HG03060 (cell line): ENCODE data around the gene STRA6.
A peak's percentile ranks its signal among the peaks of the same experiment; 100 is the strongest.
"Not testable (repeated sequence)": the region's sequence is repeated elsewhere in the genome, so short reads cannot be mapped to it uniquely, and the experiment has no call there.

Experiments used
- ATAC-seq: cut with Tn5 transposase; IDR thresholded peaks from one replicate; pipeline ENCODE4 v1.9.1; 2021; ENCODE audit warnings: low read depth, moderate number of reproducible peaks; ENCODE audit not compliant: unreplicated experiment

The STRA6 gene

DNA sequence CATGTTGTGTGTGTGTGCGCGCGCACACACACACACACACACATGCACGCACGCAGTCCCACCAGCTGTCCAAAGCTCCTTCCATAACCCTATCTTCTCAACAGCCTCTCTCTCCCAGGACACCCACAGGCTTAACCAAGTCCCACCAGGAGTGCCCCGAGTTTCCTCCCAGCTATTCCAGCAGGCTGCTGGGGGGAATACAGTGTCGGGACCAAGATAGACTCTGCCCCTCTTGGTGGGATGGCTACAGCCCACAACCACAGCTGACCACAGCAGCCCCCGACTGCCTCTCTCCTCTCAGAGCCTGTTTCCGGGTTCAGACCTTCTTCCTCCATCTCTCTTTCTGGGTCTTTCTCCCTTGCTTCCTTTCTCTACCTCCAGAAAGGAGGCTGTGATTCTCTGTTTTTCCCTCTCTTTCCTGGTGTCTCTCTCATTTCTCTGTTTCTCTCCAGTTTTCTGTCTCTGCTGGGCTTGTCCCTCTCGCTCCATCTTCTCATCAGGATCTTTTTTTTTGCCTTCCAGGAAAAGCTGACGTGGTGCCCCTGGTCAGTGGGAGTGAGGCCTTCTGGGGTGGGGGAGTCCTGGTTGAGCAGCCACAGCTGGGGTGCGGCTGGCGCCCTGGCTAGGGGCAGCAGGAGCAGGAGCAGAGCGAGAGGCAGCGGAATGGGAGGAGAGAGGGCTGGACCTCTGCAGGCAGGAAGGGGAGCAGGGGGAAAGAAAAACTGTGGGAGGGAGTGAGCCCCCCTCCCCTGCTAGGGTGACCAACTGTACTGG, 32.3 kb downstream of the STRA6 start:
- no peak for ATAC-seq

DNA sequence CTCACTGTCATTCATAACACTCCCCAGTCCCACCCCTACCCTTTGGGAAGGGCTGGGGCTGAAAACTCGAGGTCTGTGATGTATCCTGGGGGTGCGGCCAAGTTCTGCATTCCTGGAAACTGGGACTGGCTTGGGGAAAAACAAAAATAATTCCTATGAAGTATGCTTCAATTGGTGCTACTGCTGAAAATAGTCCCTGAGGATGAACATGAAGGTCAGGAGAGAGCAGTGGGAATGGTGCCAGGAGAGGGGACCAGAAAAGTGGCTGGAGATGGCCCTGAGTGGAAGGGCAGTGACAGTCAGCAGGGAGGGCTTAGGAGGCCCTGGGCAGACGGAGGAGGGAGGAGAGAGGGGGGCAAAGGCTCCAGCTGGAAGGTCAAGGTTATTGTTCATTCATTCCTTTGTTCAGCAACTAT, 33.9 kb downstream of the STRA6 start:
- no peak for ATAC-seq

DNA sequence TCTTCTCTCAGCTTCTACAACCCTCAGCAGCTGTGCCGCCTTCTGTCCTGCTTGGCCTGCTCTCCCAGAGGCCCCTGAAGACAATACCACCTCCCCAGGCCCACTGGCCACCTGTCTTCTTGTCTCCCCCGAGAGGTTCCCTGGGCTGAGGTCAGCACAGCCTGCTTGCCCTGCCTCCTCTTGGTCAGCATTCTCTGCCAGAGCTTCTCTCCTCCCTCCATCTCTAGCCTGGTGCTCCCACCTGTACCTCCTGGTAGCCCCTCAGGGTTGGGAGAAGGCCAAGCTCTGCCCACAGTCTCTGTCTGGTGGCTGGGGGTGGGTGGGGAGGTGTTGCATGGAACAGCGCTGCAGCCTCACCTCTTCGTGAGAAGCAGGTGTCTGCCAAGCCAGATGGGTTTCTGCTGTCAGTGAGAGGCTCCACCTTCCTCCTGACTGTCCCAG, 34.7 kb downstream of the STRA6 start:
- ATAC-seq, result no peak

DNA sequence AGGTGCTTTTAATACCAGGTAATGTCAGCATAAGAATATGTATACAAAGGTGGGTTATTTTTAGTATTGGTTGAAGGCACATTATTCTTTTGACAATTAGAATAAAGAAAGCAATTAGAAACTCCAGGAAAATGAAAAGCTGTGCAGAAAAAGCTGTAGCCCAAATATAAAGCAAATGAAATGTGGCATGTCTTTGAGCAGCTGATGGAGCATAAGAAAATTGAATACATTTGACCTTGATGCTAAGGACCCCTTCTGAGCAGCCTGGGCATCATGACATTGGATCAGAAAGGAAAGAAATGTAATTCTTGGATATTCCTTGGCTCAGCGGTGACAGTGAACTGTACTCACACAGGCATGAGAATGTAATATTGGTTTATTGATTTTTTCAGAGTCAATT, 37.1 kb downstream of the STRA6 start:
- no peak for ATAC-seq

DNA sequence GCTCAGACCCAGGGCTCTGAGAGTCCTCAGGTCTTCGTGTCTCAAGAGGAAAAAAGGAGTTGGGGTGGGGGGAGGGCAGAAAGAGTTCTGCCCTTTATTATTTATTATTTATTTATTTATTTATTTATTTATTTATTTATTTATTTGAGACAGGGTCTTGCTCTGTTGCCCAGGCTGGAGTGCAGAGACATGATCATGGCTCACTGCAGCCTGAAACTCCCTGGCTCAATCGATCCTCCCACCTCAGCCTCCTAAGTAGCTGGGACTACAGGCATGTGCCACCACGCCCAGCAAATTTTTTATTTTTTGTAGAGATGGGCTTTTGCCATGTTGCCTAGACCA, 40.4 kb downstream of the STRA6 start:
- ATAC-seq, result not testable (repeated sequence)

DNA sequence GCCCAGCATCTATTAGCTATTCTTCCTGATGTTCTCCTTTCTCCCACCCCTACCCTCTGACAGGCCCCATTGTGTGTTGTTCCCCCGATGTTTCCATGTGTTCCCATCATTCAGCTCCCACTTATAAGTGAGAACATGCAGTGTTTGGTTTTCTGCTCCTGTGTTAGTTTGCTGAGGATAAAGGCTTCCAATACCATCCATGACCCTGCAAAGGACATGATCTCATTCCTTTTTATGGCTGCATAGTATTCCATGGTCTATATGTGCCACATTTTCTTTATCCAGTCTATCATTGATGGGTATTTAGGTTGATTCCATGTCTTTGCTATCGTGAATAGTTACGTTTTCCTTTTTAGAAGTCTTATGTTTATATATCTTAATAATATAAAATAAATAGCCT, 42.2 kb downstream of the STRA6 start:
- not testable (repeated sequence) for ATAC-seq

DNA sequence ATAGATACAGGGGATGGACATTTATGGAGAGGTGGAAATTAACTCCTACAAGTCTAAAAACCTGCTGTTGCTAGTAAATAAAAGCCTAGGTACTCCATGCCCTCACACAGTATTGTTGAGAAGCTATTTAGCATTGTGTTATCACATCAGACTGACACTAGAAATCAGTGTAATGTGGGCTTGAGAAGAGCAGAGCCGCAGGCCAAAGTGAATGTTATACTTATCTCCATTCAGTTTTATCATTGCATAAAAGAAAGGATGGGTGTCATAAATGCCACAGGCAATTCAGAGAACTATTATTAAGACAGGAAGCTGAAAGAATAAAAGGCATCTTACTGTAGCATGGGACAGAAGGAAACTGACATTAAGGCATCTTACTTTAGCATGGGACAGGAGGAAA, 42.8 kb downstream of the STRA6 start:
- ATAC-seq, result no peak

DNA sequence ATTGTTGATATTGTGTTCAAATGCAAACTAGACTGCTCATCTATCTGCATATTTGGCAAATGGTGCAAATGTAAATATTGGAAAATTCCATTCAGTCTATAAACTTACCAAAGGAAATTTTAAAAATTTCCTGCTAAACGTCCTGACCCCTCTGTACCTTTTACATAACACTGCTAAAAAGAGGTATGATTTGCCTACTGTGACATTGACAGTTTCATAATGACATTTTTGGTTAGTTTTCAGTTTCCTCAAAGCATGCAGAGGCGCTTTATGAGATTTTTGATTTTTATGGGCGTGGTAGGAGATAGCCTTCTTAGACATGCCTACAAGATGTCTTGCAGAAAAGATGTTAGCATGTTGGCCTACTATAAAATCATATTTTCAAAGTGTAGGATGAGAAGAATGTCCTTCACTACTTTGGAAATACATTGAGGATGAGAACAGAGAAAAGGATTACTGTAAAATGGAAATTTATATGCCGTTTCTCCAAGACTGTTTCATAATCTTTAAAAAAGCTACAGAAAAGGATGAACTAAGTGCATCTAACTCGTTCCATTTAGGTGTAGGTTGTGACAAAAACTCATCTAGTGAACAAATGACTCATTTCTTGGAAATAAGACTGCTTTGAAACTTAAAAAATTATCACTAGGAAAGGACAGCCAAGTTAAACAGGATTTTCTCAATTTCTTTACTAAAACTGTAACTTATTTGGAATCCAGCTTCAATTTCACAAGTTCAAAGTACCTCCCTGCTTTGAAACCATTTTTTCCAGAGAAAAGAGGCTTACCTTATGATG, 43.5 kb downstream of the STRA6 start:
- ATAC-seq, result peak; percentile 67

DNA sequence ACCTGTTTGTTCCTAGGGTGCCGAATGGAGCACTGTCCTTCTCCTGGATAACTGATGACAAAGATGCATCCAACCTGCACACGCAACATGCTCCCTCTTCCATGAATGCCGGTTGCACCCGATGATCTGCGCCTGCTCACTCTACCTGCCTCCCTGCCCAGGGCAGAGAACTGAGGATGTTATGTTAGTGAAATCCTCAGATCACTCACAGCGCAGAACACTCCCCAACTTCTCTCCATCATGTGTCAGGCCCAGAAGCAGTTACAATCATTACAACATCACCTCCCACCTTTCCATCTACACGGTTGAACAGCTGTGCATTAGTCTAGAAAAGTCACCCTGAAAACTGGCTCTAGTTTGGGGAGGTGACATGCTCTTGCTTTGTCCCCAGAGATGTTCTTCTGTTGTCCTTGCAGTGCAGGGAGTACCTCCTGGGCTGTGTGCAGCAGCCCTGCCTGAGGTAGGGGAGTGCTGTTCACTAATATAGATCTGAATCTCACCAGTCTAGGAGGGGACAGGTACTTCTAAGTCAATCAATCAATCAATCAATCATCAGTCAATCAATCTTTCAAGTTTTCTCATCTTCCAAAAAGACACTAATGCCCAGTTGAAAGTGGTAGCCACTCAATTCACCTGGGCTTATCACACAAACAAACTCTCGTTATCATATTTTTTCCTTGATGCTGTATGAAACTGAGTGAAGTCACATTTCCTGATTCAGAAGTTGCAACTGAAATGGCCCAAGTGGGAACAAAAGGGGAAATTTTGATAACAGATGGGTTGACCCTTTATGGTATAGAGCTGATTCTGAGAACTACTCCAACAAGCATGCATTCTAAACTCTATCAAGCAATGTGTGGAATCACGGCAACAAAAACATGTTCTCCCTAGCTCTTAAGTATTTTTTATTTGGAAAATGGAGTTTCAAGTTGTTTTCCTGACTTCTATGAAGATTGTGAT, 44.4 kb downstream of the STRA6 start:
- no peak for ATAC-seq

DNA sequence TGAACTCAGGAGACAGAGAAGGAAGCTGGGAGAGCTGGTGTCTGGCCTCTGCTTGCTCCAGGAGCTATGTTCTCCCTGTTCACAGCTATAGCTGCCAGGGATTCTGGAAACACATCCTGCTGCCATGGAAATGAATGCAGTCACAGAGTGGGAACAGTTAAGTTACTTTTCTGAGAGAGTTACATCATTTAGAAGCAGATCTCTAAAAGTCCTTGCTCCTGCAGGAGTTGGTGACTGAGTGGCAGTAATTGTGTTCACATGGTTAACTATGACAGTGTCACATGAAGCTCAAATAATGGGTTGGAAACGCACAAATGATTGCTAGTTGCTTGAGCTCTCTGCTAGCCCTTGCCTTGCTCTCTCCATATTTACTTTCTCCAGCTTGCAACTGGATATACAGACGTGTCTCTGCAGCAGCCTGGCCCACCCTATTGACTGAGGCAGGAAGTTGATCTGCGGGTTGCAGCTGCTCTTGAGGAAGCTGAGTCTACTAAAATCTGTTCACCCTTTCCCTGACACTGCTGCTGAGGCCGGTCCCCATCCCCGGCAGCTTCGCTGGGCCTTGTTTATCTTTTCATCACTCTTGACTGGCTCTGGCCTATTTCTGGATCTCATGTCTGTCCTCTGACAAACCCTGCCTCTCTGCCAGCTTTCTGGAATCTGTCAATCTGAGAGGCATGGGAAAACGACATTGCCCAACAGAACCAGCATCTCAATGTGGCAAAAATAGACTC, 45.7 kb downstream of the STRA6 start:
- ATAC-seq, result no peak

DNA sequence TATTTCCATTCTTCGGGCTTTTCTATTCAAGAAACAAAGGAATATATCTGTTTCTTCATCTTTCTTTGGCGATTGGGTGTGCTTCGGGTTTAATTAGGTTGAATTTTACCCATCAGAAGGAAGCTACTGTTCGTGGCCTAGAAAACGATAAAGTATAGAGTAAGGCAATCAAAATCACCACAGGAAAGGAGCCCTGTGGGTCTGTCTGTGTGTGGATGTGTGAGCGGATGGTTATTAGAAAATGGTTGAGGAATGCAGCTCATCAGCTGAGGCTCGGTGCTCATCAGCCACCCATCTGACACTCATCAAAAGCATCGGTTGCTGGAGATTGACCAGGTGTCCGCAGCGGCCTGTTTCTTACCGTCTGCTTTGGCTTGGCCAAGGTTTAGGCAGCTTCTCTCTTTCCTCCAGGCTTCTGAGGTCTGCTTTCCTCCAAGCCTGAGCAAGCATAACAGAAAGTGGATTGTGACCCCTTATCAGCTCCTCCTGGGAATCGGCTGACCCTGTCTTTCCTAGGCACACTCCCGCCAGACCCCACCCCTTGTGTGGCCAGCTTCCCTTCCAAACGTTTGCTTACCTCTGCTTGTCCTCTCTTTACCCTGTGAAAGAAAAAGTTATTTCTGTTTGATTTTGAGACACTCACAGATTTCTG, 46.7 kb downstream of the STRA6 start:
- ATAC-seq, result no peak

DNA sequence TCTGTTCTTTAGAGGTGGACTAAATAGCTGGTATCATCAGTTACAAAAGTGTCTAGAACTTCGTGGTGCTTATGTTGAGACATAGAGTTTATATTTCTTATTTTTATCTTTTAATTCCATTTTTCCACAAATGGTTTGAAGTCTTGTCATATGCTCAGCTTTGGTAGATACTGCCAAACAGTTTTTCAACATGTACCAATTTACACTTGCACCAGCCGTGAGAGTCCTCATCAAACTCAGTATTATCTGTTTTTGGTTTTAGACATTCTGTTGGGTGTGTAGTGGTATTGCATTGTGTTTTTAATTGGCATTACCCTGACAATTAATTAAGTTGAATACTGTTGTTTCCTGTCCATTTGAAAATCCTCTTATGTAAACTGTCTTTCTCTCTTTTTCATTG, 55.5 kb downstream of the STRA6 start:
- no peak for ATAC-seq

DNA sequence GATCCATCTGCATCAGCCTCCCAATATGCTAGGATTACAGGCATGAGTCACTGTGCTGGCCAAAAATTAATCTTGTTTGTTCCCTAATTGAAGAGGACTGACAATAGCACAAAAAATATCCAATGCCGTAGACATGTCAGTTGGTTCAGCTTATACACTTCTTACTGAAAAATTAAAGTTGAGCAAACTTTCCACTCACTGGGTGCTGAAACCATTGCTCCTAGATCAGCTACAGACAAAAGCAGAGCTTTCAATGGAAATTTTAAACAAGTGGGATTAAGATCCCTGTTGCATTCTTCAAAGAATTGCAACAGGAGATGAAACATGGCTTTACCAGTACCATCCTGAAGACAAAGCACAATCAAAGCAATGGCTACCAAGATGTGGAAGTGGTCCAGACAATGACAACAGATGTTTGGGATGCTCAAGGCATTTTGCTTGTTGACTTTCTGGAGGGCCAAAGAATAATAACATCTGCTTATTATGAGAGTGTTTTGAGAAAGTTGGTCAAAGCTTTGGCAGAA, 56.2 kb downstream of the STRA6 start:
- no peak for ATAC-seq

DNA sequence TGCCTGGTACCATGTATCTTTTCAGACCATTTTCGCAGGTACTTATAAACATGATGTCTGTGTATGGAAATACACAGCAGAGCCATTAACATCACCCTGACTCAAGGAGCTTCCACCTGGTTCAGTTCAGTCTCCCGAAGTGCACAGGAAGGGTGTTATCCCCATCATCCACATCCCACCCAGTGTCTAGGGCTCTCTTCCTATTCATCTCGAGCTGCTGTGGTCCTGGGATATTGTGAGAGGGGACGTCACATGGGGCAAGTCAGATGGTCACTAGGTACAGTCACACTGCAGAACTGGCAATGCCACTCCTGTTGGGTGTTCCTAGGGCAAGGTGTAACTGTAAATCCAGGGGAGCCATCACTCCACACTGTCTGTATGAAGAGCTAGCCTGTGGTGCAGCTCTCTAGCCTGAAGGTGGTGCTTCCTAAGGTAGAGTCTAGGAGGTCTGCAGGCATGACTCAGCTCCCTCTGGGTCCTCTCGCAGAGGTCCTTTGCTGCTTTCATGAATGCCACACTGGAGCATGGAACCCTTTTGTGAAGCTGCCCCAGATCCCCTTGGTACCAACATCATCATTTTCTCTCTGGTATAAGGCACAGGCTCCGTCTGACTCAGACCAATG, 58.3 kb downstream of the STRA6 start:
- no peak for ATAC-seq

DNA sequence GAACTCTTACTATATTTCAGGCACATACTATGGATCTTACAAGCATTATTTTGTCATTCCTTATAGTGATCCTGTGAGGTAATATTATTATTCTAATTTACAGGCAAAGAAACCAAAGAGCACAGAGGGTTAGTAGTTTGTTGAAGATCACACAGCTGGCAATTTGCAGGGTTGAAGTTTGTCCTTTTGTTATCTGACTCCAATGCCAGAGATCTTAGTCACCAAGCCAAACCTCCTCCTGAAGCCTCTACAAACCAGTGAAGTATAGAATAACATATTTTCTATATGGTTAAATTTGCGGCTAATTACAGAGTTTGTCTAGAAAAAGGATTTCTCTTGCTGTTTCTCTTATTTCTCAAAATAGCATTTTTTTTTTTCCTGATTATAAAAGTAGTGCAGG, 61.0 kb downstream of the STRA6 start:
- ATAC-seq, result no peak

DNA sequence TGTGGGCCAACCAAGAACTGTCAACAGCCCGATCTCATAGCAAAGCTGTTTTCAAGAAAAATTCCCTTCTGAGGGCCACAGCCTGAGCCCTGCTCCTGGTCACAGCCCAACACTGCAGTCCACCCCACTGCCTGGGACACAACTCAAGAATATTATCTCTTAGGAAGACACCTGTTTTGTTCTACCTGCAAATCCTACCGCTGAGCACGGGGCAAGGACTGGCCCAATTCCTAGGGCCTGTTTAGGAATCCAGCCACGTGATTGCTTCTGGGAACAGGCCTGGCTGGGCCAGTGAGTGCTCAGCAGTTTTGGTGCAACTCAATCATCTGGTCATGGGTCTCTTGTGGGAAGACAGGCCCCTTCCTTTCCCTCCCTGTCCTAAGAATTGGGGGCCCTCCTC, 63.9 kb downstream of the STRA6 start:
- ATAC-seq, result no peak

DNA sequence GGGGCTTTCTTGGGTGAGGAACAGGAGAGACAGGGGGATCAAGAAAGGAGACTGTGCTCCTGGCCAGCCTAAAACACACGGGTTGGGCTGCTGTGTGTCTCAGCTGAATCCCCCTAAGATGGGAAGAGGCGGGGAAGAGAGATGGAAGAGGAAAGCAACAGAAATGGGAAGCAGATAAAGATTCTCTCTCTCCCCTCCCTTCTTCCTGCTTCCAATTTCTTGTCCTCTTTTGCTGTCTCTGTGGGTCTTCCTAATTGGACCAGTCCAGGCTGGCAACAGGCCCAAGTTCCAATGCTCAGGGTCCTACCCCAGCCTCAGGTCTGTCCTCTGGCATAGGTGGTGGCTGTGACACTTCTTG, 65.1 kb downstream of the STRA6 start:
- ATAC-seq, result no peak

DNA sequence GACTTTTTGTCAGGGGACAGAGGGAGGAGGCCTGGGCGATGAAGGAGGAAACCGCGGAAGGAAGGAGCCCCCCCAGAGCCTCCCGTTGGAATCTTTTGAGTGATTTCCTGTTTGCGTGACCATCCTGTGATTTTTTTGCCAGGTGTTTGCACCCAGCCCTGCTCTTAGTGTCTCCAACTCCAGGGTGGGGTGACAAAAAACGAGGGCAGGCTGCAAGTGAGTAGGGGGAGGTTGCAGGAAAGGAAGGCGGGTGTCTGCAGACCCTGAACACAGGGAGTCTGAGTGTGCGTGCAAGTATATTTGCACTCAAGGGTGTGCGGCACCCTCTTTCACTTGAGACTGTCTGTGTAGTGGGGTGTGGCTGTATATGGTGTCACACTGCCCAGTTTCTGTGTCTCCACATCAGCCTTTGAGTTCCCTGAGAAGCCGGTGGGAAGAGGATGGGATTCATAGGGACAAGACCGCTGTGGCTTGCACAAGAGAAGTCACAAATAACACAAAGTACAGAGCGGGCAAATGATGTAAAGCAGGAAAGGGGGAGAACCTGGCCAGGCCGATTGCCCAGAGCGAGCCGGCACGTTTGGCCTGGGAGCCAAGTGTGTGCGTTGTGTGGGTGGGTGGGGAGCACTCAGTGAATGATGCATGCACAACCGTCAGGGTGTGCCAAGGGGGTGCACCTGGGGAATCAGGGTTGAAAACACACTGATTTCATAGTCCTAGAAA, 65.6 kb downstream of the STRA6 start:
- no peak for ATAC-seq

DNA sequence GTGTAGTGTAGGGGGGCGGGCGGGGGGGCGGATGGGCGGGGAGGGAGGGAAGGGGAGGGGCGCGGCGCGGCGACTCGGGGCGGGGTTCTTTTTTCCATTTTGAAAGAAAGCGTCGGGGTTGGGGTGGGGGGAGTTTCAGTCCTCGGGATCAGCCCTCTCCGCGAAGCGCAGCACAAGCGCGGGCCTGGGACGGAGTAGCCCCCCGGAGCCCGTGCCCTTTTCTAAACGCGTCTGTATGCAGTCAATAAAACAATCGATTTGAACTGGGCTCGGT, 66.1 kb downstream of the STRA6 start:
- no peak for ATAC-seq
